Measurements from ENCODE around the gene ST3GAL4.

The ST3GAL4 gene

GRCh38 chr11:126411971-126412381 lies 56.5 kb downstream of the ST3GAL4 start:
- TF ChIP-seq ZFX (IDR thresholded peaks at IDR 0.05) (no peak), CTCF (conservative IDR thresholded peaks at IDR 0.05) (no peak)
- no peak overlapping the region for H3K27ac ChIP-seq

GRCh38 chr11:126413426-126413825 lies 57.9 kb downstream of the ST3GAL4 start:
- no peak overlapping the region for H3K27ac ChIP-seq
- TF ChIP-seq ZFX (IDR thresholded peaks at IDR 0.05) (no peak), CTCF (conservative IDR thresholded peaks at IDR 0.05) (no peak)

GRCh38 chr11:126413843-126414405 lies 58.4 kb downstream of the ST3GAL4 start:
- TF ChIP-seq ZFX (IDR thresholded peaks at IDR 0.05) (no peak), CTCF (conservative IDR thresholded peaks at IDR 0.05) (no peak)

GRCh38 chr11:126414615-126415014 lies 59.1 kb downstream of the ST3GAL4 start:
- TF ChIP-seq ZFX (IDR thresholded peaks at IDR 0.05) (no peak), CTCF (conservative IDR thresholded peaks at IDR 0.05) (no peak)
- no peak overlapping the region for H3K27ac ChIP-seq

More at GRCh38 chr11:126413843-126414405, 58.4 kb downstream of the ST3GAL4 start:
- H3K27ac ChIP-seq = no peak overlapping the region

GRCh38 chr11:126415128-126415527 lies 59.6 kb downstream of the ST3GAL4 start:
- TF ChIP-seq CTCF (conservative IDR thresholded peaks at IDR 0.05) = no peak
- TF ChIP-seq ZFX (IDR thresholded peaks at IDR 0.05) = no peak
- no peak overlapping the region for H3K27ac ChIP-seq

GRCh38 chr11:126415669-126416420 lies 60.4 kb downstream of the ST3GAL4 start:
- TF ChIP-seq ZFX (IDR thresholded peaks at IDR 0.05) (no peak), CTCF (conservative IDR thresholded peaks at IDR 0.05) (no peak)
- peak overlapping the region; percentile 44; the same call in 1 of the 2 replicates for H3K27ac ChIP-seq

GRCh38 chr11:126416542-126417090 lies 61.1 kb downstream of the ST3GAL4 start:
- no peak for TF ChIP-seq CTCF (conservative IDR thresholded peaks at IDR 0.05)
- no peak for TF ChIP-seq ZFX (IDR thresholded peaks at IDR 0.05)
- peak overlapping the region; percentile 44 for H3K27ac ChIP-seq
